GM21423 (cell line): ENCODE measurements around the gene CCDC17.
"Not testable (repeated sequence)": the region's sequence is repeated elsewhere in the genome, so short reads cannot be mapped to it uniquely, and the experiment has no call there.

ENCODE experiments used
- ATAC-seq: cut with Tn5 transposase; IDR thresholded peaks from one replicate; pipeline ENCODE4 v1.9.1; 2021; ENCODE audit warnings: mild to moderate bottlenecking, moderate library complexity; ENCODE audit not compliant: unreplicated experiment

CCDC17 gene

GRCh38 chr1:45622524-45623394 lies 1.1 kb downstream of the CCDC17 start:
- ATAC-seq = no peak

DNA sequence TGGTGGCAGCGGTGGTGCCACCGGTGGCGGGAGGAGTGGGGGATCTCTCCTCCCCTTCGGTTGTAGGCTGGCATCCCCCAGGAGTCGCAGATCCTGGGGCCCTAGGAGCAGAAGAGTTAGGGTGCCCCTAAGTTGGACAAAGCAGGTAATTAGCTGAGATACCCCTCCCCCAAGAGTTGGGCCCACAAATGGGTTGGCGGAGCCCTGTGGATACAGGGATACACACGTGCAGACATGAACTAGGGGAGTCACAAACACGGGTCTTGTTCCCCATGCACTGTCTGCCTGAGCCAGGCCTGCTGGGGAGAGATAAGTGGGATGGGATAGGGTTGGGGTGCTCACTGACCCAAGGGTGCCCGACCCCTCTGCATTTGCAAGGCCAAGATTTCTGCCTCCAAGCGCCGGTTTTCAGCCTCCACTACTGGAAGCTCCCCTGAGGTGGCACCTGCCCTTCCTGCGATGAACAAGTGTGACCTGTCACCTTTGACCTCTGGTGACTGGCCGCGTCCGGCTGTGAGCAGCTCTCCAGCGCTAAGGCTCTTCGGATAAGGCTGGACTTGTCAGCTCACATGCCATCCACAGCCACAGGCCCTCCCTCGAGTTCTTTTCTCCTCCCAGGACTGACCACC lies 1.8 kb downstream of the CCDC17 start:
- ATAC-seq = no peak

GRCh38 chr1:45621501-45621836 lies 2.4 kb downstream of the CCDC17 start:
- no peak for ATAC-seq

- ATAC-seq = no peak
Observed at GRCh38 chr1:45620588-45621500, 3.0 kb downstream of the CCDC17 start.

DNA sequence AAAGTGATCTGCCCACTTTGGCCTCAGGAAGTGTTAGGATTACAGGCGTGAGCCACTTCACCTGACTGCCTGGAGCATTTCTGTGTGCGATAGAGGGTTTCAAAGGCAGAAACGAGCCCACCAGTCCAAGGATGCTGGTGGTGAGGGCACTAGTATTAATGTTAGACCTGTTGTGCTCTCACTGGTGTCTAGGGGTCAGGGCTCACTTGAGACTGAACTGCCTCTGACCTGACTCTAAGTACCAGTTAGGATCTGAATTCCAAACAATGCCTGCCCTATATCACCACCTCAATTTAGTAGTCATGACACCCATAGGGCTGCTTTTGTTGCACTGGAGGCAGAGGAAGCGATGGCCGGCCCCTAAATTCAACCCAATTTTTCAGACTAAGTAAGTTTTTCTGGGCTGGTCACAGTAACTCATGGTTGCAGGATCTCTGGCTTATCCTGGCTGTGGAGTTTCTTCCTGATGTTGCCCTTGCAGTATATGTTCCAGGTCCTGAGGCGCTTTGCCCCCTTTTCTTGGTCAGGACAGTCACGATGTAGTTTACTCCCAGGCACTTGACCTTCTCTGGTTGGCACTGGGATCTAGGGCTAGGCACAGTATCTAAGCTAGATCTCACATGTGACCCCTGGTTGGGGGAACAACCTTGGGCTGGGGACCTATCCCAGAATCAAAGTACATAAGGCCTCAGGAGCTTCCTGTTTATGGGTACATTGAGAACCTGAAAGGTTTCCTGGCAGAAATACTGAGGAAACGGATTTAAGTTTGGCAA lies 4.5 kb downstream of the CCDC17 start:
- ATAC-seq = no peak

DNA sequence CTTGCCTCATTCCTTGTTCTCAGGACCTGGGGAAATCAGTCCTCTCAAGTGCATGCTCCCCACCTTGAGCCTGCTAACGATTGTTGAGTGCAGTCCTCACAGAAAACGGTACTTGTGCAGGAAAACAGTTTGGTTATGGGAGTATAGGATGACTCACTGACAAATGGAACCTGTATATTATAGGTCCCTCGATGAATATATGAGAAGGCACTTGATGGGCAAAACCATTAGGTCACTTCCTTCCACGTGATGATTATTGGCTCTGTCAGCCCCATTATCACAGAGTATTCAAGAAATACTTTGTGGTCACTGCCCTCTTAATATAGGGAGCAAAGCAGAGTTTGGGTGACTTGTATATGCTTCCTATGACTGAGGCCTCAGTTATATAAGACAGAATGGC lies 6.2 kb downstream of the CCDC17 start:
- no peak for ATAC-seq

DNA sequence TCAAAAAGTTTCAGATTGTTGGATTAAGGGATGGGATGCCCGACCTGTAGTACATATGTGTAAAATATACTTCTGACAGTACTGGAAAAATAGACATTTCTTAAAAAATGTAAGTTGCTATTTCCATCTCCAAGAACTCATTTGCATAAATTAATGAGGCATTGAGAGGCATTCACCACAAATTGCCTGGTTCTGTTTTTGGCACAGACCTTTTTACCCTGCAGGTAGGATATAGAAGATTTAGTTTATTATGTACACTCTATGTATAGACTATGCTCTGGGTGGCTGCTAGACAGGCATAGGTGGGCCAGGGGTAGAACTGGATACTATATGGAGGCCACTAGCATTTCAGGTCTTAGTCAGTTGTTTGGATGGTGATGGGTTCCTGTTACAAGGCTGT lies 8.0 kb downstream of the CCDC17 start:
- no peak for ATAC-seq

DNA sequence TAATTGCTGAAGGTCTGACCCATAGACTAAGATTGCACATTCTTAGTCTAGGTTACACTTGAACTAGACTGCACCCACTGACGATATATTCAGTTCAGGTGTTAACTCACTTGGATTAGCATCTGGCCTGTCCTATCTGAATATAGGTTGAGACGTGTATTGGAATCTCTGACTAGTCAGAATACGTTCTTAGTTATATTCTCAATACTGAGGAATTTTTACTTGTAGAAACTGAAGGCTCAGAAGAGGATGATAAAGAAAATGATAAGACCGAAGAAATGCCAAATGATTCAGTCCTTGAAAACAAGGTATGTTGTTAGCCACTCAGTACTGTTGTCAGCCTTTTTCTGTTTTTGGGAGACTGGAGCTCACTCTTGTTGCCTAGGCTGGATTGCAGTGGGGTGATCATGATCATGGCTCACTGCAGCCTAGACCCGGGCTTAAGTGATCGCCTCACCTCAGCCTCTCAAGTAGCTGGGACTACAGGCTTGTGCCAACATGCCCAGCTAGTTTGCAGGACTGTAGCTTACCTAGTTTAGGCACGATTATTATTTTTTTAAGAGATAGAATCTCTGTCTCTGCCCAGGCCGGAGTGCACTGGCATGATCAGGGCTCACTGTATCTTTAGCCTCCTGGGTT lies 10.8 kb downstream of the CCDC17 start:
- ATAC-seq = no peak

GRCh38 chr1:45610589-45611226 lies 13.1 kb downstream of the CCDC17 start:
- no peak for ATAC-seq

- ATAC-seq = no peak
Observed at GRCh38 chr1:45608175-45609156, 15.4 kb downstream of the CCDC17 start.

- no peak for ATAC-seq
Observed at GRCh38 chr1:45607404-45608074, 16.3 kb downstream of the CCDC17 start.

GRCh38 chr1:45604239-45604638 lies 19.6 kb downstream of the CCDC17 start:
- no peak for ATAC-seq

GRCh38 chr1:45596765-45597164 lies 27.1 kb downstream of the CCDC17 start:
- ATAC-seq = not testable (repeated sequence)

DNA sequence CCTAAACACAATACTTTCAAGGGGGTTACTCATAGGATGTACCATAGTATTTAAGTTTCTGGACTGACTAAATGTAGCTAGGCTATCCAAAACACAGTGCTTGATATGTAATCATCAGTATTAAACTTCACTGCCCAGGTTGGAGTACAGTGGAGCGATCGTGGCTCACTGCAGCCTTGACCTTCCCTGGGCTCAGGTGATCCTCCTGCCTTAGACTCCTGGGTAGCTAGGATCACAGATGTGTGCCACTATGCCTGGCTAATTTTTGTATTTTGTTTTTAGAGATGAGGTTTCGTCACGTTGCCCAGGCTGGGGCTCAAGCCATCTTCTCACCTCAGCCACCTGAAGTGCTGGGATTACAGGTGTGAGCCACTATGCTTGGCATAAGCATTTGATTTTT lies 29.4 kb downstream of the CCDC17 start:
- no peak for ATAC-seq

DNA sequence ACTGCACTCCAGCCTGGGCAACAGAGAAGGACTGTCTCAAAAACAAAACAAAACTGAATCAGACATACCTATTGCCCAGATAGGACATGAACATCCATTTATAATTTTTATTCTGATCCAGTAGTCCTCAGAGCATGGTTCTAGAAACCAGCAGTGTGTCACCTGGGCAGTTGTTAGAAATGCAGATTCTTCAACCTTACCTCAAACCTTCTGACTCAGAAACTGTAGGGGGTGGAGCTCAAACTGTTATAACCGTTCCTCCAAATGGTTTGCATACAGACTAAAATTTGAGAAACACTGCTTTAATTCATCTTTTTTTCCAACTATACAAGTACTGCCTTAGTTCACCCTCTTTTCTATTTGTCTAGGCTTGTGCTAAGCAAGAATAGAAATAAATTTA lies 34.0 kb downstream of the CCDC17 start:
- ATAC-seq = no peak

- no peak for ATAC-seq
Observed at GRCh38 chr1:45586769-45587168, 37.1 kb downstream of the CCDC17 start.

- ATAC-seq = no peak
Observed at GRCh38 chr1:45585496-45586075, 38.3 kb downstream of the CCDC17 start.

DNA sequence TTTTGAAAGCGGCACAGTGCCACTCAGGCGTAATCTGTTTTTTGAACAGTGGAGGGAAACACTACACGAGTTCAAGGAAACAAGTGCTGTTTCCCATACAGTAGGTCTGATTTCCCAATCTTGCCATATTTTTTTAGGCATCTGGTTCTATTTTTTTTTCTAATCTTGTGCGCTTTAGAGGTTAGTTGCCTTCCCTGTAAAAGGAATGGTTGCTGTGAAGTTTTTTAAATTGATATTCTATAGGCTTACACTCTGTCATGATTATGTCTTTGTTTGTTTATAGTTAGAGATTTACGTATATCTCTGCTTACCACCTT lies 38.8 kb downstream of the CCDC17 start:
- ATAC-seq = no peak
